Measurements from ENCODE around the gene DOCK3. TPM values are rescaled to one million over a fixed set of nuclear protein-coding genes. Genes with fewer than 3 reads are reported as not detected.
A peak's percentile ranks its signal among the peaks of the same experiment; 100 is the strongest.

DOCK3 gene
- total RNA-seq, 1 experiment from 2014 or later: 8.3 TPM

DNA sequence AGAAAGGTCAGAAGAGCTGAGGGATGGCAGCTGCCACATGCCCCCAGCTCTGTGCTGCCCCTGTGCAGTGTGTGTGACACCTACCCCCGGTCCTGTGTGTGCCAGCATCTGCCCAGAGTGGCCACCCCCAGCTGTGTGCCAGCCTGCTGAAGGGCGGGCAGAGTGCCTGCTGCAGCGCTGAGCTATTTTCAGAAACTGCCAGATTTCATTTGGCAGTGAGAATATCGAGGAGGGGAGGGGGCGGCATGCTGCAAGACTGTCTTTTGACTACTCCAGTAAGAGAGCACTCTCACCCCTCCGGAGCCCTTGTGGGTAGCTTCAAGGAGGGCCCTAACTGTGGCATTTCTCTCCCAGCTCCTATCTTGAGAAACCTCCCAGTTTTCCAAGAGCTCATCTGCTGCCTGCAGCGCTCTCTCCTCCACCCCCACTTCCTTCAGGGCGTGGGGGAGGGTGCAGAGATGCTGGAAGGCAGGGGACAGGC is 25.2 kb upstream of the DOCK3 start:
- no peaks in the 10 kb centered on the region for H3K9me3 ChIP-seq (ENCODE audit: control insufficient read depth, low read depth, low read length)
- H2BK5ac ChIP-seq (ENCODE audit: insufficient read length, low read length): no peak overlapping the region
- no peak overlapping the region for H3K18ac ChIP-seq (ENCODE audit: insufficient read length, low read depth, low read length)
- H3K27me3 ChIP-seq (ENCODE audit: insufficient read depth, low read length): no peaks in the 10 kb centered on the region
- no peak overlapping the region for H2BK120ac ChIP-seq (ENCODE audit: low read depth, low read length, poor library complexity, severe bottlenecking)
- no peak overlapping the region for H3K27ac ChIP-seq (ENCODE audit: insufficient read length, low read depth, low read length)
- no peaks in the 10 kb centered on the region for H3K9me3 Mint-ChIP-seq
- H2BK15ac ChIP-seq (ENCODE audit: low read depth, low read length): no peak overlapping the region
- peaks cover 5% of the 10 kb centered on the region; the same call in 1 of the 2 replicates for H3K4me1 ChIP-seq (ENCODE audit: insufficient read depth, low read length)
- no peak overlapping the region for H3K4ac ChIP-seq (ENCODE audit: low read depth, low read length)
- peak overlapping the region in 1 of 3 experiments; percentile 82; a peak in 1 of 7 replicates for H3K27ac Mint-ChIP-seq
- H3K27me3 Mint-ChIP-seq (ENCODE audit: low read depth): peaks cover 3% of the 10 kb centered on the region; the same call in 1 of the 2 replicates
- no peak overlapping the region for H3K9ac ChIP-seq (ENCODE audit: extremely low read depth, insufficient read length, low read length)
- no peak overlapping the region for H3K4me3 Mint-ChIP-seq
- no peak overlapping the region for H2AFZ ChIP-seq (ENCODE audit: low read length)
- no peaks in the 10 kb centered on the region for H3K23me2 ChIP-seq (ENCODE audit: insufficient read length, low read depth, low read length, poor library complexity, severe bottlenecking)
- TF ChIP-seq, protein P1, sequence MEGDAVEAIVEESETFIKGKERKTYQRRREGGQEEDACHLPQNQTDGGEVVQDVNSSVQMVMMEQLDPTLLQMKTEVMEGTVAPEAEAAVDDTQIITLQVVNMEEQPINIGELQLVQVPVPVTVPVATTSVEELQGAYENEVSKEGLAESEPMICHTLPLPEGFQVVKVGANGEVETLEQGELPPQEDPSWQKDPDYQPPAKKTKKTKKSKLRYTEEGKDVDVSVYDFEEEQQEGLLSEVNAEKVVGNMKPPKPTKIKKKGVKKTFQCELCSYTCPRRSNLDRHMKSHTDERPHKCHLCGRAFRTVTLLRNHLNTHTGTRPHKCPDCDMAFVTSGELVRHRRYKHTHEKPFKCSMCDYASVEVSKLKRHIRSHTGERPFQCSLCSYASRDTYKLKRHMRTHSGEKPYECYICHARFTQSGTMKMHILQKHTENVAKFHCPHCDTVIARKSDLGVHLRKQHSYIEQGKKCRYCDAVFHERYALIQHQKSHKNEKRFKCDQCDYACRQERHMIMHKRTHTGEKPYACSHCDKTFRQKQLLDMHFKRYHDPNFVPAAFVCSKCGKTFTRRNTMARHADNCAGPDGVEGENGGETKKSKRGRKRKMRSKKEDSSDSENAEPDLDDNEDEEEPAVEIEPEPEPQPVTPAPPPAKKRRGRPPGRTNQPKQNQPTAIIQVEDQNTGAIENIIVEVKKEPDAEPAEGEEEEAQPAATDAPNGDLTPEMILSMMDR (conservative IDR thresholded peaks at IDR 0.05): no peak
- no peaks in the 10 kb centered on the region for H4K20me1 ChIP-seq (ENCODE audit: control insufficient read depth, insufficient read depth, insufficient read length)
- H2AK5ac ChIP-seq (ENCODE audit: insufficient read length, low read length): no peak overlapping the region
- no peak overlapping the region for H4K8ac ChIP-seq (replicated peaks; ENCODE audit: insufficient read length, low read depth, low read length)
- H3K56ac ChIP-seq (ENCODE audit: insufficient read length, low read depth, low read length): no peak overlapping the region
- no peak overlapping the region for H3K14ac ChIP-seq (ENCODE audit: insufficient read depth, low read length)
- no peak overlapping the region for H2BK20ac ChIP-seq (ENCODE audit: low read depth, low read length, poor library complexity, severe bottlenecking)
- DNase-seq: no peak
- no peak overlapping the region for H4K91ac ChIP-seq (ENCODE audit: insufficient read length, low read depth, low read length)
- no peak overlapping the region for H2BK12ac ChIP-seq (ENCODE audit: insufficient read length, low read depth, low read length)
- no peak overlapping the region for H4K5ac ChIP-seq (ENCODE audit: insufficient read length, low read depth, low read length)
- H3T11ph ChIP-seq (ENCODE audit: low read length): no peak overlapping the region
- peaks cover 3 to 20% (median 9%) of the 10 kb centered on the region in 3 experiments; a peak in 6 of 7 replicates for H3K36me3 Mint-ChIP-seq (ENCODE audit: insufficient read depth in 1 of 3, low read depth in 3 of 3)
- no CpG with 5 or more reads among the region's 8 CpGs for WGBS (ENCODE audit: extremely low coverage, insufficient read length, low lambda C conversion rate)
- H3K4me1 Mint-ChIP-seq: peaks cover 23 to 30% of the 10 kb centered on the region in 2 experiments
- H3K79me2 ChIP-seq (ENCODE audit: insufficient read depth, low read length): no peaks in the 10 kb centered on the region
- no peak overlapping the region for H3K4me2 ChIP-seq (ENCODE audit: insufficient read depth, insufficient read length, low read length)
- H3K79me1 ChIP-seq (ENCODE audit: insufficient read depth, low read depth, low read length, poor library complexity, severe bottlenecking): no peaks in the 10 kb centered on the region
- H3K23ac ChIP-seq (ENCODE audit: insufficient read length, low read depth, low read length): no peak overlapping the region

All from H9 (cell line).